ENCODE results near the gene ANP32B.

DNA sequence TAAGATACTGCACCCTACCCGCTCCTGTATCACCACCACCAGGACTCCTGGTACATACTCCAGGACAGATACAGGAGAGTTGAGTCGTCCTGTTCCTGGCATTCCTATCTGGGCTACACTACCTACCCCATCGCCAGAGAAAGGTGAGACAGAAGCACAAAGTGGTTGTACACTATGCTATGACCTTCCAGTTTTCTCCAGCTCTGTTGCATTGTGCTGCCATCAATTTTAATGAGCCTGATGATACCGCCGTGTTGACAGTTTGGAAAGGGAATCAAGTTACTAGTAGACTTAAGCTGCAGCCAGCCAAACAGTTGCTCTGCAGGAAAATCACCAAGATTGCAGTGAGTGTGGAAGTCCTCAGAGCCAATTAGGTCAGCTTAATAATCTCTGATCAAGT is 35.2 kb downstream of the ANP32B start:
- TF ChIP-seq, protein P1, sequence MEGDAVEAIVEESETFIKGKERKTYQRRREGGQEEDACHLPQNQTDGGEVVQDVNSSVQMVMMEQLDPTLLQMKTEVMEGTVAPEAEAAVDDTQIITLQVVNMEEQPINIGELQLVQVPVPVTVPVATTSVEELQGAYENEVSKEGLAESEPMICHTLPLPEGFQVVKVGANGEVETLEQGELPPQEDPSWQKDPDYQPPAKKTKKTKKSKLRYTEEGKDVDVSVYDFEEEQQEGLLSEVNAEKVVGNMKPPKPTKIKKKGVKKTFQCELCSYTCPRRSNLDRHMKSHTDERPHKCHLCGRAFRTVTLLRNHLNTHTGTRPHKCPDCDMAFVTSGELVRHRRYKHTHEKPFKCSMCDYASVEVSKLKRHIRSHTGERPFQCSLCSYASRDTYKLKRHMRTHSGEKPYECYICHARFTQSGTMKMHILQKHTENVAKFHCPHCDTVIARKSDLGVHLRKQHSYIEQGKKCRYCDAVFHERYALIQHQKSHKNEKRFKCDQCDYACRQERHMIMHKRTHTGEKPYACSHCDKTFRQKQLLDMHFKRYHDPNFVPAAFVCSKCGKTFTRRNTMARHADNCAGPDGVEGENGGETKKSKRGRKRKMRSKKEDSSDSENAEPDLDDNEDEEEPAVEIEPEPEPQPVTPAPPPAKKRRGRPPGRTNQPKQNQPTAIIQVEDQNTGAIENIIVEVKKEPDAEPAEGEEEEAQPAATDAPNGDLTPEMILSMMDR (IDR thresholded peaks at IDR 0.05): no peak
- no peak for TF ChIP-seq POLR2A (IDR thresholded peaks at IDR 0.05)

Data from adrenal gland (tissue), 5 donors.